Measurements from ENCODE around the gene TMEM14A. TPM values are rescaled to one million over a fixed set of nuclear protein-coding genes. Genes with fewer than 3 reads are reported as not detected.
"Not testable (repeated sequence)": the region's sequence is repeated elsewhere in the genome, so short reads cannot be mapped to it uniquely, and the experiment has no call there.

Gene TMEM14A
- total RNA-seq, 1 donor from 2014 or later: 8.8 TPM

- DNase-seq: no peak
- ATAC-seq: no peak
- intact Hi-C loops (cut with micrococcal nuclease): no loop called here
Measured at GRCh38 chr6:52686878-52687699, 16.2 kb downstream of the TMEM14A start.

- intact Hi-C loops (cut with micrococcal nuclease): no loop called here
- ATAC-seq (no peak), DNase-seq (no peak)
Measured at GRCh38 chr6:52689857-52690256, 18.9 kb downstream of the TMEM14A start.

GRCh38 chr6:52691718-52692117, 20.8 kb downstream of the TMEM14A start:
- intact Hi-C loops (cut with micrococcal nuclease): no loop called here
- DNase-seq (no peak), ATAC-seq (no peak)

GRCh38 chr6:52693773-52694172, 22.9 kb downstream of the TMEM14A start:
- DNase-seq: no peak
- intact Hi-C loops (cut with micrococcal nuclease): no loop called here
- no peak for ATAC-seq

- ATAC-seq (no peak), DNase-seq (no peak)
- intact Hi-C loops (cut with micrococcal nuclease): no loop called here
Measured at GRCh38 chr6:52694404-52694803, 23.5 kb downstream of the TMEM14A start.

- ATAC-seq (no peak), DNase-seq (no peak)
- intact Hi-C loops (cut with micrococcal nuclease): no loop called here
Measured at GRCh38 chr6:52696418-52696817, 25.5 kb downstream of the TMEM14A start.

GRCh38 chr6:52697903-52698302, 27.0 kb downstream of the TMEM14A start:
- intact Hi-C loops (cut with micrococcal nuclease): no loop called here
- DNase-seq: no peak
- no peak for ATAC-seq

- intact Hi-C loops (cut with micrococcal nuclease): no loop called here
- DNase-seq (no peak), ATAC-seq (no peak)
Measured at GRCh38 chr6:52704060-52704459, 33.1 kb downstream of the TMEM14A start.

GRCh38 chr6:52704781-52705502, 34.0 kb downstream of the TMEM14A start:
- ATAC-seq; intact Hi-C loops (cut with micrococcal nuclease); DNase-seq: not testable (repeated sequence)

- ATAC-seq (no peak), DNase-seq (no peak)
- intact Hi-C loops (cut with micrococcal nuclease): no loop called here
Measured at GRCh38 chr6:52706001-52706400, 35.1 kb downstream of the TMEM14A start.

GRCh38 chr6:52707963-52708680, 37.2 kb downstream of the TMEM14A start:
- no peak for DNase-seq
- ATAC-seq: peak; percentile 61
- intact Hi-C loops (cut with micrococcal nuclease): no loop called here

- DNase-seq (no peak), ATAC-seq (no peak)
- intact Hi-C loops (cut with micrococcal nuclease): no loop called here
Measured at GRCh38 chr6:52712136-52712535, 41.2 kb downstream of the TMEM14A start.

- ATAC-seq; DNase-seq; intact Hi-C loops (cut with micrococcal nuclease): not testable (repeated sequence)
Measured at GRCh38 chr6:52714761-52715160, 43.8 kb downstream of the TMEM14A start.

- no peak for DNase-seq
- intact Hi-C loops (cut with micrococcal nuclease): no loop called here
- no peak for ATAC-seq
Measured at GRCh38 chr6:52718550-52718949, 47.6 kb downstream of the TMEM14A start.

GRCh38 chr6:52720321-52720720, 49.4 kb downstream of the TMEM14A start:
- intact Hi-C loops (cut with micrococcal nuclease): no loop called here
- DNase-seq (no peak), ATAC-seq (no peak)

- intact Hi-C loops (cut with micrococcal nuclease): no loop called here
- no peak for DNase-seq
- peak; percentile 72 for ATAC-seq
Measured at GRCh38 chr6:52724042-52724405, 53.1 kb downstream of the TMEM14A start.

- DNase-seq (peak; percentile 84), ATAC-seq (peak; percentile 93)
- intact Hi-C loops (cut with micrococcal nuclease): no loop called here
Measured at GRCh38 chr6:52724406-52725121, 53.7 kb downstream of the TMEM14A start.

GRCh38 chr6:52725143-52725534, 54.2 kb downstream of the TMEM14A start:
- no peak for DNase-seq
- intact Hi-C loops (cut with micrococcal nuclease): no loop called here

GRCh38 chr6:52725535-52726192, 54.8 kb downstream of the TMEM14A start:
- intact Hi-C loops (cut with micrococcal nuclease): no loop called here

More at GRCh38 chr6:52725143-52725534, 54.2 kb downstream of the TMEM14A start:
- ATAC-seq: peak; percentile 69

More at GRCh38 chr6:52725535-52726192, 54.8 kb downstream of the TMEM14A start:
- ATAC-seq (no peak), DNase-seq (no peak)
